Endothelial cell of umbilical vein (primary cell): ENCODE measurements around the gene ZDHHC14. TPM values are rescaled to one million over a fixed set of nuclear protein-coding genes. Genes with fewer than 3 reads are reported as not detected.
A peak's percentile ranks its signal among the peaks of the same experiment; 100 is the strongest.

Source experiments
- BruUV-seq: library from RNA; stranded (reverse); fragments of 400-500 nt; replicated peaks from 2 replicates; lab custom pipeline; 2021; lab: Mats Ljungman, UMichigan
- CTCF ChIA-PET: fragments of 300-600, 350-600 bp; sonication (Branson Sonifier 250); formaldehyde crosslinking; loops from one replicate; lab custom pipeline; 2021; ENCODE audit warnings: antibody characterized with exemption, inconsistent platforms; lab: Charles Lee
- POLR2A ChIA-PET: fragments of 300-600, 350-600 bp; sonication (Branson Sonifier 250); formaldehyde crosslinking; loops from one replicate; lab custom pipeline; 2021; ENCODE audit warnings: antibody characterized with exemption, inconsistent platforms; lab: Charles Lee
- DNase-seq: peaks from one replicate; pipeline ENCODE4 v3.0.0-alpha.2; 2011; ENCODE audit warnings: low read depth, low spot score
- FAIRE-seq: peaks from 2 replicates; lab custom pipeline; 2011; peaks lifted over from hg19 to GRCh38; lab: Jason Lieb, UNC
- H2AFZ ChIP-seq: 2 replicates; pipeline ENCODE4 v1.6.0; 2012; ENCODE audit warnings: low read depth, low read length, control low read depth, inconsistent platforms
- H3K27ac ChIP-seq: 2 replicates; pipeline ENCODE4 v1.5.1; 2011; ENCODE audit warnings: low read depth, mild to moderate bottlenecking, control low read depth, low read length, moderate library complexity; ENCODE audit not compliant: insufficient read depth
- H3K27me3 ChIP-seq, 2 experiments: 2 replicates each; pipeline versions ENCODE4 v1.6.0 to v1.6.1; 2011; ENCODE audit warnings: low read length in 2 of 2, mixed read lengths in 1 of 2; ENCODE audit not compliant: control insufficient read depth in 2 of 2, insufficient read depth in 2 of 2
- H3K36me3 ChIP-seq, 2 experiments: 2 replicates in 1 of 2; 3 replicates in 1 of 2; pipeline ENCODE4 v1.5.1; 2011; ENCODE audit warnings: low read length in 2 of 2, mild to moderate bottlenecking in 1 of 2, moderate library complexity in 1 of 2; ENCODE audit not compliant: control insufficient read depth in 2 of 2, insufficient read depth in 2 of 2; ENCODE audit errors: extremely low read depth in 1 of 2
- H3K4me1 ChIP-seq: 3 replicates; pipeline ENCODE4 v1.5.1; 2011; ENCODE audit warnings: mild to moderate bottlenecking, low read length; ENCODE audit not compliant: control insufficient read depth, insufficient read depth; ENCODE audit errors: extremely low read depth
- H3K4me2 ChIP-seq: 2 replicates; pipeline ENCODE4 v1.6.1; 2011; ENCODE audit warnings: low read length, control low read depth, mixed read lengths; ENCODE audit not compliant: insufficient read depth
- H3K4me3 ChIP-seq, 3 experiments: fragments of 200-600 bp in 1 of 3; sonication (generic), shearing (Covaris generic) in 1 of 3; replicated peaks in 1 of 3; 2 replicates each; pipeline ENCODE4 v1.5.1; 2011 to 2016; ENCODE audit warnings: control low read depth in 3 of 3, low read length in 3 of 3, mild to moderate bottlenecking in 2 of 3, inconsistent platforms in 1 of 3, low read depth in 1 of 3, moderate library complexity in 1 of 3; ENCODE audit not compliant: insufficient read depth in 1 of 3
- H3K79me2 ChIP-seq: 2 replicates; pipeline ENCODE4 v1.6.0; 2012; ENCODE audit warnings: low read length, inconsistent platforms; ENCODE audit not compliant: control insufficient read depth, insufficient read depth
- H3K9ac ChIP-seq: replicated peaks from 2 replicates; pipeline ENCODE3; 2011; ENCODE audit warnings: low read length, control low read depth; ENCODE audit not compliant: insufficient read depth; ENCODE audit errors: extremely low read depth
- H3K9me1 ChIP-seq: replicated peaks from 3 replicates; pipeline ENCODE4 v1.6.0; 2011; ENCODE audit warnings: mild to moderate bottlenecking, low read length; ENCODE audit not compliant: control insufficient read depth, insufficient read depth; ENCODE audit errors: extremely low read depth
- H3K9me3 ChIP-seq: replicated peaks from 2 replicates; pipeline ENCODE4 v1.5.1; 2012; ENCODE audit warnings: low read length, inconsistent platforms; ENCODE audit not compliant: control insufficient read depth, insufficient read depth
- H4K20me1 ChIP-seq: replicated peaks from 2 replicates; pipeline ENCODE3; 2011; ENCODE audit warnings: mild to moderate bottlenecking, low read length; ENCODE audit not compliant: control insufficient read depth, insufficient read depth; ENCODE audit errors: extremely low read depth
- EZH2 ChIP-seq: IDR thresholded peaks from 2 replicates; pipeline ENCODE4 v1.6.1; 2012; ENCODE audit warnings: borderline replicate concordance, low read depth, mild to moderate bottlenecking, moderate library complexity, low read length, inconsistent platforms; ENCODE audit not compliant: severe bottlenecking
- FOS ChIP-seq: IDR thresholded peaks from 2 replicates; pipeline ENCODE4 v1.6.1; 2011; ENCODE audit warnings: mild to moderate bottlenecking, low read length, moderate library complexity, borderline replicate concordance; ENCODE audit not compliant: insufficient read depth
- GATA2 ChIP-seq: IDR thresholded peaks from 2 replicates; pipeline ENCODE4 v1.7.0; 2011; ENCODE audit warnings: low read depth, mild to moderate bottlenecking, moderate library complexity, mixed read lengths, low read length; ENCODE audit not compliant: insufficient read length, insufficient read depth
- JUN ChIP-seq: IDR thresholded peaks from 2 replicates; pipeline ENCODE4 v1.6.1; 2011; ENCODE audit warnings: borderline replicate concordance, low read depth; ENCODE audit not compliant: insufficient read length, insufficient read depth
- dilution Hi-C: fragments of 300-500 bp; cut with MboI; formaldehyde crosslinking; loops from one replicate; pipeline ENCODE4 v1.15.0; 2019; ENCODE audit warnings: low sequenced_read_pairs; ENCODE audit not compliant: extremely low pct_ligation_motif_present
- intact Hi-C: fragments of 100-400 bp; cut with micrococcal nuclease; formaldehyde crosslinking; loops from one replicate; pipeline ENCODE4 v1.10.0; 2022
- polyA plus RNA-seq, 4 experiments: library from polyadenylated mRNA; depleted of rRNA in 3 of 4; stranded (reverse) in 3 of 4; unstranded in 1 of 4; fragments of >200 nt; gene quantifications; 2 replicates each; pipeline versions ENCODE4 v1.2.1 to v1.2.3, GENCODE V29; 2011 to 2012; ENCODE audit warnings: missing spikeins in 1 of 4
- total RNA-seq: library from RNA; stranded (reverse); gene quantifications from 2 replicates; pipeline ENCODE4 v1.2.3, GENCODE V29; 2021
- TF ChIP-seq, protein P1 (sequence below): IDR thresholded peaks from 2 replicates; pipeline ENCODE4 v1.6.1; 2011; ENCODE audit not compliant: insufficient read depth, insufficient read length

ZDHHC14 gene
- total and polyA plus RNA-seq, 2 donors (not counting 3 experiments of a cell fraction or from before 2014, with no cell fraction given): 23.0 to 25.6 TPM

DNA sequence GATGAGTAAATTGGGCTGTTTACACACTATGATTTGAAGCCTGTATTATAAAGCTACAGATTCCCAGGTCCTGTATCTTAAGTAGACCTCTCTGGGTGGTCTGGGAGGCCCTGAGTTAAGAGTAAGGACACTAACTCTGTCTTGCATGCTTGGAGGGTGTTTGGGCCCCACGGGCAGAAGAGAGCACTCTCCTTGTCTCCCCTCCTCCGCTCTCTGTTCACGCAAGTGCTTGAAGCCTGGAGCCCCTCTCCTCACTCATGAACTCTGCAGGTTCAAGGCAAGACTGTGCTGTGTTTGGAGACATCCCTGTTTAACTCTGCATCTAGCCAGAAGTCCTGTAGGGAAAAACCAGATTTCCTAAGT lies 154.0 kb downstream of the ZDHHC14 start:
- peak overlapping the region; percentile 66 for H3K9ac ChIP-seq
- H2AFZ ChIP-seq: peak overlapping the region; percentile 9
- H3K9me1 ChIP-seq: no peaks in the 10 kb centered on the region
- no peaks in the 10 kb centered on the region for H3K79me2 ChIP-seq
- no peaks in the 10 kb centered on the region for H3K27me3 ChIP-seq
- no peaks in the 10 kb centered on the region for H3K36me3 ChIP-seq
- ChIA-PET CTCF (interaction anchor here (0.7 to 1.3 kb wide), 5 partner anchors 9 to 216 kb away, joined by 3 to 4 read pairs (median 3); no protein-coding TSS in a partner anchor), POLR2A (no interaction called here)
- TF ChIP-seq, protein P1, sequence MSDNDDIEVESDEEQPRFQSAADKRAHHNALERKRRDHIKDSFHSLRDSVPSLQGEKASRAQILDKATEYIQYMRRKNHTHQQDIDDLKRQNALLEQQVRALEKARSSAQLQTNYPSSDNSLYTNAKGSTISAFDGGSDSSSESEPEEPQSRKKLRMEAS: no peak
- TF ChIP-seq GATA2: no peak
- TF ChIP-seq JUN: no peak
- no peak for TF ChIP-seq FOS
- TF ChIP-seq EZH2: no peak
- FAIRE-seq (no peak), DNase-seq (no peak)
- peaks cover 48% of the 10 kb centered on the region for H3K4me1 ChIP-seq
- intact Hi-C loops (loop anchor here (1.0 to 2.0 kb wide), 6 partner anchors 20 to 212 kb away; partner anchors contain the start of gene TMEM242), dilution Hi-C loops (no loop called here)
- no peaks in the 10 kb centered on the region for H3K9me3 ChIP-seq
- peak overlapping the region in 1 of 3 experiments; percentile 15 for H3K4me3 ChIP-seq
- H3K4me2 ChIP-seq: peak overlapping the region; percentile 79
- no peaks in the 10 kb centered on the region for H4K20me1 ChIP-seq
- BruUV-seq: no TSS peak
- peak overlapping the region; percentile 94 for H3K27ac ChIP-seq
